ENCODE data around the gene LIN7A. TPM values are rescaled to one million over a fixed set of nuclear protein-coding genes. Genes with fewer than 3 reads are reported as not detected.

LIN7A gene
- total RNA-seq, 2 experiments from 2014 or later = not detected

- H3K27me3 Mint-ChIP-seq = no peaks in the 10 kb centered on the region
- no peak overlapping the region for H3K4me3 ChIP-seq (ENCODE audit: low read length)
- H3K9me3 ChIP-seq (ENCODE audit: control insufficient read depth in 1 of 2, insufficient read depth in 1 of 2, low read length in 2 of 2) = peaks cover 0 to 25% of the 10 kb centered on the region in 2 experiments
- peaks cover 6% of the 10 kb centered on the region for H3K9me3 Mint-ChIP-seq
- CTCF ChIA-PET = no interaction called here
- POLR2A ChIA-PET = no interaction called here
- H3K27me3 ChIP-seq (ENCODE audit: control insufficient read depth in 1 of 2, insufficient read depth in 2 of 2, low read length in 2 of 2) = no peaks in the 10 kb centered on the region
- H3K4me1 Mint-ChIP-seq (ENCODE audit: low read depth) = no peaks in the 10 kb centered on the region
- no peaks in the 10 kb centered on the region for H3K36me3 Mint-ChIP-seq (ENCODE audit: low read depth)
- H3K27ac Mint-ChIP-seq = no peak overlapping the region
- DNase-seq (no peak), ATAC-seq (ENCODE audit: poor library complexity) (no peak)
- H3K36me3 ChIP-seq (ENCODE audit: insufficient read depth, low read length) = no peaks in the 10 kb centered on the region
- TF ChIP-seq, protein P1, sequence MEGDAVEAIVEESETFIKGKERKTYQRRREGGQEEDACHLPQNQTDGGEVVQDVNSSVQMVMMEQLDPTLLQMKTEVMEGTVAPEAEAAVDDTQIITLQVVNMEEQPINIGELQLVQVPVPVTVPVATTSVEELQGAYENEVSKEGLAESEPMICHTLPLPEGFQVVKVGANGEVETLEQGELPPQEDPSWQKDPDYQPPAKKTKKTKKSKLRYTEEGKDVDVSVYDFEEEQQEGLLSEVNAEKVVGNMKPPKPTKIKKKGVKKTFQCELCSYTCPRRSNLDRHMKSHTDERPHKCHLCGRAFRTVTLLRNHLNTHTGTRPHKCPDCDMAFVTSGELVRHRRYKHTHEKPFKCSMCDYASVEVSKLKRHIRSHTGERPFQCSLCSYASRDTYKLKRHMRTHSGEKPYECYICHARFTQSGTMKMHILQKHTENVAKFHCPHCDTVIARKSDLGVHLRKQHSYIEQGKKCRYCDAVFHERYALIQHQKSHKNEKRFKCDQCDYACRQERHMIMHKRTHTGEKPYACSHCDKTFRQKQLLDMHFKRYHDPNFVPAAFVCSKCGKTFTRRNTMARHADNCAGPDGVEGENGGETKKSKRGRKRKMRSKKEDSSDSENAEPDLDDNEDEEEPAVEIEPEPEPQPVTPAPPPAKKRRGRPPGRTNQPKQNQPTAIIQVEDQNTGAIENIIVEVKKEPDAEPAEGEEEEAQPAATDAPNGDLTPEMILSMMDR (IDR thresholded peaks at IDR 0.05) = no peak
- no peaks in the 10 kb centered on the region for H3K4me1 ChIP-seq (ENCODE audit: insufficient read depth, low read length)
- intact Hi-C loops (cut with DNase I, micrococcal nuclease) = no loop called here
- no peak overlapping the region for H3K4me3 Mint-ChIP-seq
- no peak overlapping the region for H3K27ac ChIP-seq (ENCODE audit: low read depth in 1 of 2, low read length in 2 of 2)
Observed at GRCh38 chr12:80825506-80825905, 112.2 kb downstream of the LIN7A start.

DNA sequence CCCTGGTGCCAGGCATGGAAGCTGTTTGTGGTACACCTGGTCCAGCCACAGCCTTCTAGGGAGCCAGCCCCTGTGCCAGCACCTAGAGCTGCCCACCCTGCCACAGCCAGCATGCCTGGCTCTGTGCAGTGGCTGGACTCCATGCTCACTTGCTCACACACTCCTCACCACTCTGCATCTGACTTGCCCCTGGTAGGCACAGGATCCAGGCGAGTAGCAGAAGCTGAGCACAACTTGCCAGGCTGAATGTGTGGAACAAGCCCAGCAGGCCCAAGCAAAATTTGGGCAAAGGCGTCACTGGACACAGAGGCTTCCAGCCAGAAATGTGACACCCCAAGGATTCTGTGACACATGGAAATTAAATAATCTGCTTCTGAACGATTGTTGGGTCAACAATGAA is 114.3 kb downstream of the LIN7A start:
- ChIA-PET POLR2A (no interaction called here), CTCF (no interaction called here)
- Mint-ChIP-seq H3K4me3 (no peak overlapping the region), H3K27ac (no peak overlapping the region), H3K4me1 (ENCODE audit: low read depth) (no peaks in the 10 kb centered on the region), H3K27me3 (no peaks in the 10 kb centered on the region), H3K36me3 (ENCODE audit: low read depth) (no peaks in the 10 kb centered on the region), H3K9me3 (peaks cover 8% of the 10 kb centered on the region)
- Histone ChIP-seq H3K4me1 (ENCODE audit: insufficient read depth, low read length) (no peaks in the 10 kb centered on the region), H3K27ac (ENCODE audit: low read depth in 1 of 2, low read length in 2 of 2) (no peak overlapping the region), H3K9me3 (ENCODE audit: control insufficient read depth in 1 of 2, insufficient read depth in 1 of 2, low read length in 2 of 2) (peaks cover 0 to 25% of the 10 kb centered on the region in 2 experiments), H3K36me3 (ENCODE audit: insufficient read depth, low read length) (no peaks in the 10 kb centered on the region), H3K4me3 (ENCODE audit: low read length) (no peak overlapping the region), H3K27me3 (ENCODE audit: control insufficient read depth in 1 of 2, insufficient read depth in 2 of 2, low read length in 2 of 2) (no peaks in the 10 kb centered on the region)
- intact Hi-C loops (cut with DNase I, micrococcal nuclease) = no loop called here
- DNase-seq = no peak
- TF ChIP-seq, protein P1 (IDR thresholded peaks at IDR 0.05) = no peak
- no peak for ATAC-seq (ENCODE audit: poor library complexity)

GRCh38 chr12:80821513-80822000 is 116.2 kb downstream of the LIN7A start:
- no peaks in the 10 kb centered on the region for H3K4me1 Mint-ChIP-seq (ENCODE audit: low read depth)
- no peak for ATAC-seq (ENCODE audit: poor library complexity)
- H3K27me3 Mint-ChIP-seq = no peaks in the 10 kb centered on the region
- Histone ChIP-seq H3K27ac (ENCODE audit: low read depth in 1 of 2, low read length in 2 of 2) (no peak overlapping the region), H3K36me3 (ENCODE audit: insufficient read depth, low read length) (no peaks in the 10 kb centered on the region), H3K27me3 (ENCODE audit: control insufficient read depth in 1 of 2, insufficient read depth in 2 of 2, low read length in 2 of 2) (no peaks in the 10 kb centered on the region), H3K4me1 (ENCODE audit: insufficient read depth, low read length) (no peaks in the 10 kb centered on the region), H3K4me3 (ENCODE audit: low read length) (no peak overlapping the region), H3K9me3 (ENCODE audit: control insufficient read depth in 1 of 2, insufficient read depth in 1 of 2, low read length in 2 of 2) (peaks cover 0 to 26% of the 10 kb centered on the region in 2 experiments)
- no peak overlapping the region for H3K4me3 Mint-ChIP-seq
- CTCF ChIA-PET = no interaction called here
- intact Hi-C loops (cut with DNase I, micrococcal nuclease) = no loop called here
- DNase-seq = no peak
- TF ChIP-seq, protein P1 (IDR thresholded peaks at IDR 0.05) = no peak
- POLR2A ChIA-PET = no interaction called here
- no peaks in the 10 kb centered on the region for H3K36me3 Mint-ChIP-seq (ENCODE audit: low read depth)
- peaks cover 5% of the 10 kb centered on the region for H3K9me3 Mint-ChIP-seq
- no peak overlapping the region for H3K27ac Mint-ChIP-seq

All from CD4-positive, alpha-beta T cell (primary cell).